Upper lobe of left lung (tissue), 4 donors: ENCODE data around the gene TMEM178B.

Experiments
- POLR2A ChIP-seq, 4 donors: fragments of 450-650 bp; IDR thresholded peaks; one replicate each; pipeline ENCODE4 v1.5.1; 2016 to 2017; ENCODE audit warnings: antibody characterized with exemption in 4 of 4, mild to moderate bottlenecking in 2 of 4
- POLR2AphosphoS5 ChIP-seq, 2 donors: sonication (generic); formaldehyde crosslinking; IDR thresholded peaks; one replicate each; pipeline ENCODE4 v1.5.1; 2017; ENCODE audit warnings: antibody characterized with exemption in 2 of 2
- TF ChIP-seq, protein P1 (sequence below), 6 experiments: fragments of 450-650 bp in 4 of 6; fragments of 200-600 bp in 2 of 6; sonication (generic) in 2 of 6; IDR thresholded peaks; one replicate each; pipeline ENCODE4 v1.5.1; 2016 to 2019; ENCODE audit warnings: antibody characterized with exemption in 6 of 6

DNA sequence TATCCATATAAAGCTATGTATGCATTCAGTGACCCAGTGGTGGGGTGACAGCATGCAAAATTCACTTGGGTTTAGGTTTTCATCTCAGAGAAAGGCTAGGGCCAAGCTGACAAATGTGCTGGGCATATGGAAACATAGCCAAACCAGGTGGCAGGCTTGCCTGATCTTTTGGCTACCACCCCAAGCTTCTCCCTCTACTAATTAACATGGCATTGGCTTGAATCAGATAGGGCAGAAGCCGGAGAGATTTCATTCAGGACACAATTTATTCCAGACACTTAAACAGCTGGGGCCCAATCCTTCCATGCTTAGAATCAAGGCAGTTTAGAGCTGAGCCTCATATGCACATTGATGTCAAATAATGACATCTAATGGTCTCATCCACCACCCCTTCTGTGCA lies 381.9 kb downstream of the TMEM178B start:
- TF ChIP-seq, protein P1, sequence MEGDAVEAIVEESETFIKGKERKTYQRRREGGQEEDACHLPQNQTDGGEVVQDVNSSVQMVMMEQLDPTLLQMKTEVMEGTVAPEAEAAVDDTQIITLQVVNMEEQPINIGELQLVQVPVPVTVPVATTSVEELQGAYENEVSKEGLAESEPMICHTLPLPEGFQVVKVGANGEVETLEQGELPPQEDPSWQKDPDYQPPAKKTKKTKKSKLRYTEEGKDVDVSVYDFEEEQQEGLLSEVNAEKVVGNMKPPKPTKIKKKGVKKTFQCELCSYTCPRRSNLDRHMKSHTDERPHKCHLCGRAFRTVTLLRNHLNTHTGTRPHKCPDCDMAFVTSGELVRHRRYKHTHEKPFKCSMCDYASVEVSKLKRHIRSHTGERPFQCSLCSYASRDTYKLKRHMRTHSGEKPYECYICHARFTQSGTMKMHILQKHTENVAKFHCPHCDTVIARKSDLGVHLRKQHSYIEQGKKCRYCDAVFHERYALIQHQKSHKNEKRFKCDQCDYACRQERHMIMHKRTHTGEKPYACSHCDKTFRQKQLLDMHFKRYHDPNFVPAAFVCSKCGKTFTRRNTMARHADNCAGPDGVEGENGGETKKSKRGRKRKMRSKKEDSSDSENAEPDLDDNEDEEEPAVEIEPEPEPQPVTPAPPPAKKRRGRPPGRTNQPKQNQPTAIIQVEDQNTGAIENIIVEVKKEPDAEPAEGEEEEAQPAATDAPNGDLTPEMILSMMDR (IDR thresholded peaks at IDR 0.05), result no peak
- TF ChIP-seq POLR2A (IDR thresholded peaks at IDR 0.05), result no peak
- TF ChIP-seq POLR2AphosphoS5 (IDR thresholded peaks at IDR 0.05), result no peak
